ENCODE results near the gene TPM1.
"Not testable (repeated sequence)": the region's sequence is repeated elsewhere in the genome, so short reads cannot be mapped to it uniquely, and the experiment has no call there.

The TPM1 gene

DNA sequence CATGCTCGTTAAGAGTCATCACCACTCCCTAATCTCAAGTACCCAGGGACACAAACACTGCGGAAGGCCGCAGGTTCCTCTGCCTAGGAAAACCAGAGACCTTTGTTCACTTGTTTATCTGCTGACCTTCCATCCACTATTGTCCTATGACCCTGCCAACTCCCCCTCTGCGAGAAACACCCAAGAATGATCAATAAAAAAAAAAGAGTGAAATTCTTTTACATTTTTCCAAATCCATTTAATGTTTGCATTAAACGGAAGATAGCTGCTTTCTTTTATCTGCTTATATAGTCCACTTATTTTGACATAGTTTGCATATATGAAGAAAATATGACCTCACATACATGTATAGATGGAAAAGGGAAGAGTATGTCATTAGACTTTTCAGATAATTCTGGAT lies 57.0 kb downstream of the TPM1 start:
- DNase-seq, result not testable (repeated sequence)

- no peak for DNase-seq
Measured at GRCh38 chr15:63103416-63103815, 60.9 kb downstream of the TPM1 start.

- no peak for DNase-seq
Measured at GRCh38 chr15:63104727-63105126, 62.2 kb downstream of the TPM1 start.

DNA sequence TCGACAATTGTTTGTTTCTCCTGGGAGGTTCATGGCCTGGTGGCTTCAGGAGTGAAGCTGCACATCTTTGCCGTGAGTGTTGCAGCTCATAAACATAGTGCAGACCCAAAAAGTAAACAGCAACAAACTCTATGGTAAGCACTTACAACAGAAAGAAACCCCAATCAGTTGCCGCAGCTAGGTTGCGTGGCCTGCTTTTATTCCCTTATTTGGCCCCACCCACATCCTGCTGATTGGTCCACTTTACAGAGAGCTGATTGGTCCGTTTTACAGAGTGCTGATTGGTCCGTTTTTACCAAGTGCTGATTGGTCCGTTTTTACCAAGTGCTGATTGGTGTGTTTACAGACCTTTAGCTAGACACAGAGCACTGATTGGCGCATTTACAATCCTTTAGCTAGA lies 62.8 kb downstream of the TPM1 start:
- not testable (repeated sequence) for DNase-seq

DNA sequence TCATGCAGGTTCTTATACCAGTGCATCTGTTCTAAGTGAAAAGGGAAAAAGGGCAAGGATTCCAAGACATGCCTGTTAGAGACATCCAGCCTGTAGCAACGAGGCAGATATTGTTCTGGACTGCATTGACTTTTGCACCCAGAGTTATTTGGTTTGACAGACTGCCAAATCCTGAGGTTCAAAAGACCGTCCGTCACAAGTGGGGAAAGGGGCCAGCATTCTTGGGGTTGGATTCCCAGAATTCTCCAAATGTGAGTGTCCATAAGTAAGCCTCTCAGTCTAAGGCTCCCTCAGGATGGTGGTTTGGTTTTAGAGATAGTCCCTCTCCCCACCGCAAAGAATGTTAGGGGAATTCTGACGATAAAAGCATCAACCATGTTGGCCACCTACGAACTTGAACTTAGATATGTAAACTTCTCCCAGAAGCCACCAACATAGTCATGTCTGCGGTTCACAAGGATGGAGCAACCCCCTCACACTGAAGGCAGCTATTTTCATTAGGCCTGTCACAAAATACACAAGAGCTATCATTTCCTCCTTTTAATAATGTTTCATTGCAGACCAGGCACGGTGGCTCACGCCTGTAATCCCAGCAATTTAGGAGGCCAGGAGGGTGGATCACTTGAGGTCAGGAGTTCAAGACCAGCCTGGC lies 65.5 kb downstream of the TPM1 start:
- no peak for DNase-seq

DNA sequence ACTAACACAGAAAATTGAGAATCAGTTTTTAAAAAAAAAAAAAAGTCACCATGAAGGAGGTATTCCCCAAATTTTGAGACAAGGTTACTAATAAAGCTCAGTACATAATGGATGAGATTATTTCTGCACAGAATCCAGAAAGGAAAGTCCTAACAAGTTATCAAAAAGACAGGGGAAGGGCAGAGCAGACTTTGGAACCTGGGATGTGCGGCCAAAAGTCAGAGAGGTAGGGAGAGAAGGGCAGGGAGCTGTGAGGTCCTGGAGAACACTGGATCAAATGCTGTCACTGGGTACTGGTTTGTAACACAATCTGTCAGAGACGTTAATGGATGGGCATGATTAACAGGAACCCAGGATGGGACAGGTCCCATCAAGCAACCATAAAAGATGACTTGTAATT lies 67.0 kb downstream of the TPM1 start:
- no peak for DNase-seq

GRCh38 chr15:63109920-63110319 lies 67.4 kb downstream of the TPM1 start:
- DNase-seq, result no peak

GRCh38 chr15:63110428-63111026 lies 68.0 kb downstream of the TPM1 start:
- no peak for DNase-seq

DNA sequence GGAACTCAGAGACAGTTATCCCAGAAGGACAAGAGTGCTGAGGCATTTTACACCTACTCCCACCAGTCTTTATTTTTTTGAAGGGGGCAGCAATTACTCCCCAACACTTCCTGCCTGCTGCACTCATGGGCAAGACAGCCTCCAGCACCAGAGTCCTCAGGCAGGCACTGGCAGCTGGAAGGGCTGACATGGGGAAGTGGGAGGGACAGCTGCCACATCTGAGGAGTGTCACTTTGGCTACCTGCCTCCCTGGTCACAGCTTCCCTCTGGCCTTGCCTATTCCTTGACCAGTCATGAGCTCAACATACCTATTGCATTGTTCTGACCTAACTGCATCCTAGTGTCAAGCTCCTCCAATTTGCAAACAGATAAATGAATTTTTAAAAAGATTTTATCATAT lies 68.9 kb downstream of the TPM1 start:
- DNase-seq, result no peak

DNA sequence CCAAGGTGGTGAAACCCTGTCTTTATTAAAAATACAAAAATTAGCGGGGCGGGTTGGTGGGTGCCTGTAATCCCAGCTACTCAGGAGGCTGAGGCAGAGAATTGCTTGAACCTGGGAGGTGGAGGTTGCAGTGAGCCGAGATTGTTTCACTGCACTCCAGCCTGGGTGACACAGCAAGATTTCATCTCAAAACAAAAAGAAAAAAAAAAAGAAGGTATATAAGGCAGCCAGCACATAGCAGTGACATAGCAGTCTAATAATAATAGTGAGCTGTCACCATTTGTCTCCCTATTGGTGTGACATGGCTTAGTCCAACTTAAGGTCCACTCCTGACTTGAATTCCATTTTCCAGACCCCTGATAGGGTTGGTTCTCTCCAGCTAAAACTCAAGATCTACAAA lies 70.3 kb downstream of the TPM1 start:
- no peak for DNase-seq

DNA sequence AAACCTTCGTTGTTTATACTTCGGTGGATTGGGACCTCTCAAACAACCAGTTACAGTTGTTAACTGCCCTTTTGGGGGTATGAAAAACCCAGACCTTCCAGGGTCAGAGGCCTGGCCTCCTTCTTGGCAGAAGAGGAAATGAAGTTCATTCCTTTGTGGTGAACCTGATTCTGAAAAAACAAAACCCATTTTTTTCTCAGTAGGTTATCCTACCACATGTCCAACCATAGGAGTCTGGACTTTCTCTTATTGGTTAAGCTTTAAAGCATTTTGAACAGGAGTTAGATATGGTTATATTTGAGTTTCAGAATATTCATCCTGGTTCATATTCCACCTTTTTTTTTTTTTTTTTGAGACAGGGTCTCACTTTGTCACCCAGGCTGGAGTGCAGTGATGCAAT lies 71.9 kb downstream of the TPM1 start:
- DNase-seq, result no peak

Data from cortex of kidney (tissue), 1 donor.